Activated CD8-positive, alpha-beta memory T cell treated with anti-CD3 and anti-CD28 coated beads, Interleukin-2, amount 10 ng/mL, durations not matched to agents 7 days and 5 days (primary cell): ENCODE results near the gene SKOR2. TPM values are rescaled to one million over a fixed set of nuclear protein-coding genes. Genes with fewer than 3 reads are reported as not detected.

Experiments used
- ATAC-seq: fragments of 150-1000 bp; cut with Tn5 transposase; one replicate; pipeline ENCODE4 v1.10.0; 2021; ENCODE audit warnings: moderate library complexity
- CTCF ChIA-PET: fragments of 350-600 bp; sonication (Branson Sonifier 250); formaldehyde crosslinking; loops from one replicate; lab custom pipeline; 2021; ENCODE audit warnings: antibody characterized with exemption; lab: Charles Lee
- DNase-seq: peaks from one replicate; pipeline ENCODE4 v3.0.0-alpha.2; 2020
- H3K27ac Mint-ChIP-seq: one replicate; pipeline ENCODE4 v1.8.0; 2021; ENCODE audit warnings: mild to moderate bottlenecking, mixed read lengths
- H3K27me3 Mint-ChIP-seq: one replicate; pipeline ENCODE4 v1.8.0; 2021; ENCODE audit warnings: mixed read lengths
- H3K36me3 Mint-ChIP-seq: one replicate; pipeline ENCODE4 v1.8.0; 2021; ENCODE audit warnings: mild to moderate bottlenecking, mixed read lengths
- H3K4me1 Mint-ChIP-seq: one replicate; pipeline ENCODE4 v1.8.0; 2021; ENCODE audit warnings: mixed read lengths
- H3K4me3 Mint-ChIP-seq: one replicate; pipeline ENCODE4 v1.8.0; 2021; ENCODE audit warnings: mild to moderate bottlenecking, moderate library complexity, mixed read lengths
- H3K9me3 Mint-ChIP-seq: one replicate; pipeline ENCODE4 v1.8.0; 2022; ENCODE audit warnings: low read depth, mixed read lengths
- total RNA-seq, 2 experiments: library from RNA; stranded (reverse); gene quantifications; one replicate each; pipeline ENCODE4 v1.2.3, GENCODE V29; 2021

SKOR2 gene
- not detected for total RNA-seq

DNA sequence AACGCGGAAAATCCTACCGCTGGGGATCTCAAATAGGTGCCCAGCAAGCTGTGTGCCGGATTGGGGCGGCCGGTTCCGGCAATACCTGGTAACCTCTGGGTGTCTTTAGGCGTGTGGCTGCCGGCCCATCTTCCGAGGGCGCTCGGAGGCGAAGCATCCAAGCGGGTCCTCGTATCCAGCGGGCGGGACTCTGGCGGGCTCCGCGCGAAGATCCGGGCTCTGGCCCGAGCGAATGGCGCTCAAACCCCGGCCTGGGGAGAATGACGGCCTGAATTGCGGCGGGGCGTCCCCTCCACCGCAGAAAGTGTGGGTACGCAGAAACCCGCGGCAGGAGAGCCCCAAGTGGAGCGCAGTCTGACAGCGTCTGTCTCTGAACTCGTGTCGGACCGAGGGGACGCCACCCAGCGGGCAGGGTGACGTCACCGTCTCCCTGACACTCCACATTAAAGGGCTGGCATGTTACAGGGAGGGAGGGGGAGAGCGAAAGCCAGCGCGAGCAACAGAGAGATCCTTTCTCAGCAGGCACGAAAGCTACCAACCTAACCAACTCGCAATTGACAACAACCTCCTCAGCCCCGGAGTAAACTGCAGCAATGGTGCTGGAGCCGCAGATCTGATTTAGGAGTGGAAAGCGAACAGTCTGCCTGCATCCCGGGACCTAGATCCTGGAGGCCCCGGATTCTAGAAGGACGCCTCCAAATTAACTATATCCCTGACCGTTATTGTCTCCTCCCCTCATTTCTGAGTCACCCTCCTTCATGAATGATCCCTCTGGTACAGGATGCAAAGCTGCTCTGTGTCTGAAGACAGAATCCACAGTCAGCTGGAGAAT lies at the start of gene SKOR2:
TSS of gene SKOR2 (minus strand) at position 372 of the 832 bp plus-strand sequence. CDS start 2,477 bp downstream, outside the sequence.
- no peak for DNase-seq
- CTCF ChIA-PET = interaction anchor here (0.6 kb wide), 1 partner anchor 980 kb away, joined by 4 read pairs; no protein-coding TSS in a partner anchor
- Mint-ChIP-seq H3K9me3 (peaks cover 3% of the 10 kb centered on the region), H3K27ac (peak within 1 kb of the TSS; percentile 37), H3K4me1 (peaks cover 3% of the 10 kb centered on the region), H3K4me3 (no peak within 1 kb of the TSS), H3K36me3 (peaks cover 5% of the 10 kb centered on the region), H3K27me3 (peaks cover 79% of the 10 kb centered on the region)
- no peak for ATAC-seq

DNA sequence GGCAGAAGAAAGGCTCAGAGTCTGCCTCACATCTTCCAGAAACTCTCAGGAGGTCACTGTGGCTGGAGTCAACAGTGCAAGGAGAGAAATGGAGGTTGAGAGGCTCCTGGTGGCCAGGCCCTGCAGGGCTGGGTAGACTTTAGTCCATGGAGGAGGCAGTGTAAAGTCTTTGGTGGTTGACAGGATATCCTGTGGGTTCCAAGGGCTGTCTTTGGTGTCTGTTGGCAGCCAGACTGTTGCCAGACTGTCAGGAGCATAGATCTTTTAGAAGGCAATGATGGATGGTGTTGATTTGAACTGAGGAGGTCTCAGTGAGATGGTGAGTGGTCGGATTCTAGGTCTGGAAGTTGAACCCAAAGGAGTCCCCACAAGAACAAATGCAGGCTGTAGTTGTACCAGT lies 45.0 kb upstream of the SKOR2 start:
- DNase-seq (peak; percentile 41), ATAC-seq (no peak)
- Mint-ChIP-seq H3K9me3 (no peaks in the 10 kb centered on the region), H3K4me1 (peaks cover 6% of the 10 kb centered on the region), H3K4me3 (no peak overlapping the region), H3K27ac (no peak overlapping the region), H3K27me3 (no peaks in the 10 kb centered on the region), H3K36me3 (no peaks in the 10 kb centered on the region)
- CTCF ChIA-PET = no interaction called here

GRCh38 chr18:47294801-47295200 lies 43.3 kb upstream of the SKOR2 start:
- peaks cover 12% of the 10 kb centered on the region for H3K27me3 Mint-ChIP-seq
- H3K4me1 Mint-ChIP-seq = peaks cover 6% of the 10 kb centered on the region
- no peaks in the 10 kb centered on the region for H3K36me3 Mint-ChIP-seq
- no peak overlapping the region for H3K4me3 Mint-ChIP-seq
- no peaks in the 10 kb centered on the region for H3K9me3 Mint-ChIP-seq
- no peak for DNase-seq
- ATAC-seq = no peak
- CTCF ChIA-PET = no interaction called here
- no peak overlapping the region for H3K27ac Mint-ChIP-seq

GRCh38 chr18:47288741-47289140 lies 37.3 kb upstream of the SKOR2 start:
- no peak overlapping the region for H3K27ac Mint-ChIP-seq
- ATAC-seq = no peak
- peaks cover 36% of the 10 kb centered on the region for H3K27me3 Mint-ChIP-seq
- H3K4me3 Mint-ChIP-seq = no peak overlapping the region
- no peaks in the 10 kb centered on the region for H3K36me3 Mint-ChIP-seq
- DNase-seq = no peak
- no peaks in the 10 kb centered on the region for H3K9me3 Mint-ChIP-seq
- CTCF ChIA-PET = no interaction called here
- H3K4me1 Mint-ChIP-seq = peaks cover 6% of the 10 kb centered on the region

- peaks cover 6% of the 10 kb centered on the region for H3K4me1 Mint-ChIP-seq
- CTCF ChIA-PET = interaction anchor here (0.6 kb wide), 1 partner anchor 1904 kb away, joined by 3 read pairs; no protein-coding TSS in a partner anchor
- no peak overlapping the region for H3K4me3 Mint-ChIP-seq
- ATAC-seq = no peak
- DNase-seq = no peak
- H3K9me3 Mint-ChIP-seq = no peaks in the 10 kb centered on the region
- H3K27ac Mint-ChIP-seq = no peak overlapping the region
- H3K36me3 Mint-ChIP-seq = no peaks in the 10 kb centered on the region
- peaks cover 36% of the 10 kb centered on the region for H3K27me3 Mint-ChIP-seq
Measured at GRCh38 chr18:47287911-47288585, 36.6 kb upstream of the SKOR2 start.

DNA sequence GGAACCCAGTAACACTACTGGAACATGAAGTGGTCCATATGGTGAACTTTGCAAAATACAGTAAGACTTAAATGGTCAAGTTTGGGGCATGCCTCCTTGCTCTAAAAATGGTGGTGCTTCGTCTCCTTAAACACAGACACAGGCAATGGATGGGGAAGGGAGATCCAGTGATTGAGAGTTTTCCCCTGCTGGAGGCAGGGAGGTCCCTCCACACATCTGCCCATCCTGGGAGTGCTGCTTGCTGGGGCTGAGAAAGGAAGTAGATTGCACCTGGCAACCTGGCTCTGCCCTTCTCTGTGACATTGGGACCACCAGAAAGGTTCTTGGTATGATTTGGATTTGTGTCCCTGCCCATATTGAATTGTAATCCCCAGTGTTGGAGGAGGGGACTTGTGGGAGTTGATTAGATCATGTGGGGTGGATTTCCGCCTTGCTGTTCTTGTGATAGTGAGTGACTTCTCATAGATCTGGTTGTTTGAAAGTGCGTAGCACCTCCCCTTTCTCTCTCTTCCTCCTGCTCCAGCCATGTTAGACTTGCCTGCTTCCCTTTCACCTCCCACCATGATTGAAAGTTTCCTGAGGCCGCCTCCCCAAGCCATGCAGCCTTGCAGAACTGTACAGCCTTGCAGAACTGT lies 35.4 kb upstream of the SKOR2 start:
- ATAC-seq (no peak), DNase-seq (no peak)
- peaks cover 36% of the 10 kb centered on the region for H3K27me3 Mint-ChIP-seq
- no peaks in the 10 kb centered on the region for H3K9me3 Mint-ChIP-seq
- peaks cover 6% of the 10 kb centered on the region for H3K4me1 Mint-ChIP-seq
- CTCF ChIA-PET = no interaction called here
- no peaks in the 10 kb centered on the region for H3K36me3 Mint-ChIP-seq
- H3K4me3 Mint-ChIP-seq = no peak overlapping the region
- H3K27ac Mint-ChIP-seq = no peak overlapping the region

DNA sequence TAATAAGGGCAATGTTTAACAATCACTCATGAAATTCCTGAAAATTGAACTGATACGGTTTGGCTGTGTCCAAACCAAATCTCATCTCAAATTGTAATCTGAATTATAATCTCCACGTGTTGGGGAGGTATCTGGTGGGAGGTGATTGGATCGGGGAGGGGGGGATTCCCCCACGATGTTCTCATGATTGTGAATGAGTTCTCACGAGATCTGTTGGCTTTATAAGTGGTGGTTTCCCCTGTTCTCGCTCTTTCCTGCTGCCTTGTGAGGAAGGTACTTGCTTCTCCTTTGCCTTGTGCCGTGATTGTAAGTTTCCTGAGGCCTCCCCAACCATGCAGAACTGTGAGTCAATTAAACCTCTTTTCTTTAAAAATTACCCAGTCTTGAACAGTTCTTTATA lies 34.0 kb upstream of the SKOR2 start:
- Mint-ChIP-seq H3K27ac (no peak overlapping the region), H3K27me3 (peaks cover 38% of the 10 kb centered on the region), H3K4me3 (no peak overlapping the region), H3K9me3 (no peaks in the 10 kb centered on the region), H3K4me1 (peaks cover 6% of the 10 kb centered on the region), H3K36me3 (no peaks in the 10 kb centered on the region)
- no peak for ATAC-seq
- no peak for DNase-seq
- CTCF ChIA-PET = interaction anchor here (1.2 kb wide), 1 partner anchor 464 kb away, joined by 3 read pairs; no protein-coding TSS in a partner anchor

DNA sequence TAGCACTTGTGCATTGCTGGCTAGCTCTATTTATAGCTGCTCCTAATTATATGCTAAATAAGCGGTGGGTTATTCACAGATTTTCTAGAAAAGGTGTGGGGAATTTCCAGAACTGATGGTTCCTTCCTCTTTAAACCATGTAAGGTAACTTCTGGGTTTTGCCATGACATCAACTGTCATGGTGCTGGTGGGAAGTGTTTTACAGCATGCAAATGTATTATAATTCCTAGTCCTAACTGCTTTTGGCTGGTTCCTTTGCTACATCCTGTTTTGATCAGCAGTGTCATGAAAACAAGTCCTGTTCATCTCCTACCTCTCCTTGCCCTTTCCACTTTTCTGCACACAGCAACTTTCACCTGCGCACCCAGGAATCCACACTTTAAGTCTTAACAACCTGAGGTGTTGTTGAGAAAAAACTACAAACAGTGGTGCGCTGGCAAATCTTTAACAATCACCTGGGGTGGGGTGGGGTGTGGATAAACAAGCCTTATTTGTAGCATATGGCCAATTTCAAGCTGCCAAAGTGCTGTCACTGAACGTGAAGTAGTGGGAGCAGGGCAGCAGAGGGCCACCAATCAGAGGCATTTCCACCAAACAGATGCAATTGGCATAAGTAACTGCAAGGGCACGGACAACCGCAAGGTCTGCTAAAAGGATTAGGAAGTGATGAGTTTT lies 33.4 kb upstream of the SKOR2 start:
- Mint-ChIP-seq H3K4me3 (no peak overlapping the region), H3K36me3 (no peaks in the 10 kb centered on the region), H3K27me3 (peaks cover 36% of the 10 kb centered on the region), H3K27ac (no peak overlapping the region), H3K4me1 (peaks cover 6% of the 10 kb centered on the region), H3K9me3 (no peaks in the 10 kb centered on the region)
- CTCF ChIA-PET = interaction anchor here (0.9 kb wide), 1 partner anchor 69 kb away, joined by 3 read pairs; no protein-coding TSS in a partner anchor
- no peak for DNase-seq
- no peak for ATAC-seq

DNA sequence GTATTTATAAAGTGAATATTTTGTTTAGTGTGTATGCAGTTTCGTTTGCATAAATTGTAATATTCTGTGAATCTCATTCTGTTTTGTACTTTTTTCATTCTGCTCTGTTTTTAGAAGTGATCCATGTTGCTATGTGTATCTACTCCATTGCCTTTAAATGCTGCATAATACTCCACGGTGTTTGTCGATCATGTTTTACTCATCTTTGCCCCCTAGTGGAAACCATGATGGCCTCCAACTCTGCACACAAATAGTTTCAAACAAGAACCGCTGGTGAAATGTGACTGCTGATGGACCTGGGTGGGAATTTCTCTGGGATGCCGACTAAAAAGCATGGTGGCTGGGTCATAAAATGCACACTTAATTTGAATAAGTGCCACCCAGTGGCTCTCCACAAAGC lies 32.0 kb upstream of the SKOR2 start:
- H3K4me3 Mint-ChIP-seq = no peak overlapping the region
- H3K27me3 Mint-ChIP-seq = peaks cover 30% of the 10 kb centered on the region
- ATAC-seq (no peak), DNase-seq (no peak)
- no peak overlapping the region for H3K27ac Mint-ChIP-seq
- CTCF ChIA-PET = no interaction called here
- no peaks in the 10 kb centered on the region for H3K9me3 Mint-ChIP-seq
- H3K36me3 Mint-ChIP-seq = no peaks in the 10 kb centered on the region
- H3K4me1 Mint-ChIP-seq = peaks cover 6% of the 10 kb centered on the region

DNA sequence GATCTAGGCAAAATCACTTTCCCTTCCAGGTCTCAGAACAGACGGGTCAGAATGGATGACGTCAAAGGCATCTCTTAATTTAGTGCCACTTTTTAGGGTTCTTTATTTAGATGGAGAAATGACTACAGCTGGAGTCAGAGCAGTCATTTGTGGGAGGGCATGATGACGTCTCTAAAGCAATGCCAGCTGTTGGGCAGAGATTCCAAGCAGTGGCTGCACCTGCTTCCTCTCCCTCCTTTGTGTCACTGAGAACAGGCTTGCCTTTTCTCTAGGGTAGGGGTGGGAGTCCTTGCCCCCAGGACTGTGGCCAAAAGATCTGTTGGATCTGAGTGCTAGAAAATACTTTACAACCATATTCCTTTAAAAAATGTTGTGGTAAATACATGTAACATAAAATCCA lies 28.7 kb upstream of the SKOR2 start:
- CTCF ChIA-PET = no interaction called here
- no peak for ATAC-seq

DNA sequence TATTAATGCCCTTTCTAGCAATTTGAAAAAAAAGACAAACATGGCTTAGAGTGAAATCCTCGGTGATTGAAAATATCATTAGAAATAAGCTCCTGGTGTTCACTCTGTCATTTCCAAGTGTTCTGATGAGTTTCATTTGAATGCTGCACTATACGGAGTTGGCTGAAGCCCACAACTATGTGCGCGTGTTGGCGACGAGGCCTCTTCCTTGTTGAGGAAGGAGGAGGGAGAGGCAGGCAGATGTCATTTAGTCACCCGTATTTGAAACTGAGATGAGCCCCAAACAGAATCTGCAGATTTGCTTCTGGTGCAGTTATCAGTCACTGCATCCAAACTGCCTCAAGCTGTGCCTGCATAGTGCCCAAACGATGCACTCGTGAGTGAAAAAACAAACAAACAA lies 23.5 kb upstream of the SKOR2 start:
- Mint-ChIP-seq H3K4me1 (no peaks in the 10 kb centered on the region), H3K27ac (no peak overlapping the region), H3K27me3 (peaks cover 30% of the 10 kb centered on the region), H3K36me3 (no peaks in the 10 kb centered on the region), H3K4me3 (no peak overlapping the region), H3K9me3 (no peaks in the 10 kb centered on the region)
- ATAC-seq = no peak
- CTCF ChIA-PET = no interaction called here
- no peak for DNase-seq

More for the DNA sequence above, 28.7 kb upstream of the SKOR2 start:
- Mint-ChIP-seq H3K9me3 (no peaks in the 10 kb centered on the region), H3K36me3 (no peaks in the 10 kb centered on the region), H3K27me3 (peaks cover 25% of the 10 kb centered on the region), H3K27ac (no peak overlapping the region), H3K4me3 (no peak overlapping the region), H3K4me1 (peaks cover 6% of the 10 kb centered on the region)
- DNase-seq = no peak

DNA sequence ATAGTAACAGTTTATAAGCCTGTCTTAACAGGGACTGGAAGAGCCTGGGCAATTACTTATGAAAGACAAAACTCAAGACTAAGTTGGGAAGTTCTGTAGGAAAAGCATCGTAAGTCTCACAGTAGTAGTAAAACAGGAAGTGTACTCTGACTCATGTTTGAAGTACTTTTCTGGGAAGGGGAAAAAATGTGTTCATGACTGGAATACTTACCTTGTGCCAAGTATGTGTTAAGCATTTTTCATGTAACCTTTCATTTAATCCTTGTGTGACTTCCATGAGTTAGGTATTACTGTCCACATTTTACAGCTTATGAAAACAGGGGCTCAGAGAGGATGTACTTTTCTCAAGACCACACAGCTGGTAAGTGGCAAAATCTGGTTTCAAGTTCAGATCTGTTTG lies 13.7 kb upstream of the SKOR2 start:
- CTCF ChIA-PET = no interaction called here

DNA sequence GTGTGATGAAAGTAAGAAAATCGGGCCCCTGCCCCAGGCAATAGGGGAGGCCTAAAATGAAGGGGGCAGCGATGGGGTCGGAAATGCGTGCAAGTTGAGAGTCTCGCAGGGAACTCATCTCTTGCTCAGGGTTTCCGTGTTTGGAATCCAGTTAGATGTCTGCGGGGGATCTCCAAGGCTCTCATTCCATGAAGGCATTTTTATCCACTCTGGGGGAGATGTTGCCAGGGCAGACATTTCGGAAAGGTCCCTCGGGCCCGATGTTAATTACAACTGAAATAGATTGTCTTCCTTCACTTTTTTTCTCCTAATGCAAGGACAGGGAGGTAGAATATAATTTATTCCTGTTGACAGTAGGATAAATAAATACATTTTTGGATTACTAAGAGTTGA lies 12.8 kb upstream of the SKOR2 start:
- Mint-ChIP-seq H3K27me3 (peaks cover 71% of the 10 kb centered on the region), H3K4me1 (no peaks in the 10 kb centered on the region), H3K36me3 (no peaks in the 10 kb centered on the region), H3K9me3 (no peaks in the 10 kb centered on the region), H3K4me3 (no peak overlapping the region), H3K27ac (no peak overlapping the region)
- CTCF ChIA-PET = no interaction called here
- DNase-seq (no peak), ATAC-seq (no peak)

More for the DNA sequence above, 13.7 kb upstream of the SKOR2 start:
- H3K27me3 Mint-ChIP-seq = peaks cover 67% of the 10 kb centered on the region
- H3K4me1 Mint-ChIP-seq = no peaks in the 10 kb centered on the region
- no peaks in the 10 kb centered on the region for H3K9me3 Mint-ChIP-seq
- no peak for ATAC-seq
- no peak for DNase-seq
- H3K27ac Mint-ChIP-seq = no peak overlapping the region
- H3K4me3 Mint-ChIP-seq = no peak overlapping the region
- H3K36me3 Mint-ChIP-seq = no peaks in the 10 kb centered on the region
